SK-N-SH (cell line): ENCODE results near the gene CPHXL2.

Experiments
- TF ChIP-seq, protein P1 (sequence below): IDR thresholded peaks from 2 replicates; pipeline ENCODE4 v1.4.0; 2012; ENCODE audit warnings: low read depth
- TF ChIP-seq, protein P2 (sequence below): fragments of 200-600 bp; sonication (generic); IDR thresholded peaks from 2 replicates; pipeline ENCODE4 v1.6.1; 2017; ENCODE audit warnings: antibody characterized with exemption, mild to moderate bottlenecking, moderate library complexity

DNA sequence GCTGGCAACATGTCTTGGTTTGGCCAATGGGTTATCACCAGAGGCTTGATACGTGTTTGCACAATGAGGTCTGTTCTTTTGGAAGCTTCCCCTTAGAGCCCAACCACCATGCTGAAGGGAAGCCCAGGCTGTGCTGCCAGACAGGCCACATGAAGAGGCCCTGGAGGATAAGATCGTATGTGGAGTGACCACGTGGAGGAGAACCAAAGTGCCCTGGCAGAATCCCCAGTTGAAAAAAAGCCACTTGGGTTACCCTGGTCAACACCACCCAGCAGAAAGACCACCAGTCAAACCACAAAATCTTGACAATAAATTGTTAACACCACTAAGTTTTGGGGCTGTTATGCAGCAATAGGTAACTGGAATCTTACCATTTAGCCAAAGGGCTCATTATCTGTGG, 46.8 kb downstream of the CPHXL2 start:
- TF ChIP-seq, protein P1, sequence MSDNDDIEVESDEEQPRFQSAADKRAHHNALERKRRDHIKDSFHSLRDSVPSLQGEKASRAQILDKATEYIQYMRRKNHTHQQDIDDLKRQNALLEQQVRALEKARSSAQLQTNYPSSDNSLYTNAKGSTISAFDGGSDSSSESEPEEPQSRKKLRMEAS = no peak
- TF ChIP-seq, protein P2, sequence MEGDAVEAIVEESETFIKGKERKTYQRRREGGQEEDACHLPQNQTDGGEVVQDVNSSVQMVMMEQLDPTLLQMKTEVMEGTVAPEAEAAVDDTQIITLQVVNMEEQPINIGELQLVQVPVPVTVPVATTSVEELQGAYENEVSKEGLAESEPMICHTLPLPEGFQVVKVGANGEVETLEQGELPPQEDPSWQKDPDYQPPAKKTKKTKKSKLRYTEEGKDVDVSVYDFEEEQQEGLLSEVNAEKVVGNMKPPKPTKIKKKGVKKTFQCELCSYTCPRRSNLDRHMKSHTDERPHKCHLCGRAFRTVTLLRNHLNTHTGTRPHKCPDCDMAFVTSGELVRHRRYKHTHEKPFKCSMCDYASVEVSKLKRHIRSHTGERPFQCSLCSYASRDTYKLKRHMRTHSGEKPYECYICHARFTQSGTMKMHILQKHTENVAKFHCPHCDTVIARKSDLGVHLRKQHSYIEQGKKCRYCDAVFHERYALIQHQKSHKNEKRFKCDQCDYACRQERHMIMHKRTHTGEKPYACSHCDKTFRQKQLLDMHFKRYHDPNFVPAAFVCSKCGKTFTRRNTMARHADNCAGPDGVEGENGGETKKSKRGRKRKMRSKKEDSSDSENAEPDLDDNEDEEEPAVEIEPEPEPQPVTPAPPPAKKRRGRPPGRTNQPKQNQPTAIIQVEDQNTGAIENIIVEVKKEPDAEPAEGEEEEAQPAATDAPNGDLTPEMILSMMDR = no peak
